Stimulated activated CD4-positive, alpha-beta T cell treated with anti-CD3 and anti-CD28 coated beads, TNF-alpha, amount 100 ng/mL, for 4 hours (primary cell): Measurements from ENCODE around the gene CILP2.
A peak's percentile ranks its signal among the peaks of the same experiment; 100 is the strongest.

Experiments used
- DNase-seq, 3 experiments: peaks; one replicate each; pipeline ENCODE4 v3.0.0-alpha.2; 2020; ENCODE audit warnings: low read depth in 3 of 3

Gene CILP2

DNA sequence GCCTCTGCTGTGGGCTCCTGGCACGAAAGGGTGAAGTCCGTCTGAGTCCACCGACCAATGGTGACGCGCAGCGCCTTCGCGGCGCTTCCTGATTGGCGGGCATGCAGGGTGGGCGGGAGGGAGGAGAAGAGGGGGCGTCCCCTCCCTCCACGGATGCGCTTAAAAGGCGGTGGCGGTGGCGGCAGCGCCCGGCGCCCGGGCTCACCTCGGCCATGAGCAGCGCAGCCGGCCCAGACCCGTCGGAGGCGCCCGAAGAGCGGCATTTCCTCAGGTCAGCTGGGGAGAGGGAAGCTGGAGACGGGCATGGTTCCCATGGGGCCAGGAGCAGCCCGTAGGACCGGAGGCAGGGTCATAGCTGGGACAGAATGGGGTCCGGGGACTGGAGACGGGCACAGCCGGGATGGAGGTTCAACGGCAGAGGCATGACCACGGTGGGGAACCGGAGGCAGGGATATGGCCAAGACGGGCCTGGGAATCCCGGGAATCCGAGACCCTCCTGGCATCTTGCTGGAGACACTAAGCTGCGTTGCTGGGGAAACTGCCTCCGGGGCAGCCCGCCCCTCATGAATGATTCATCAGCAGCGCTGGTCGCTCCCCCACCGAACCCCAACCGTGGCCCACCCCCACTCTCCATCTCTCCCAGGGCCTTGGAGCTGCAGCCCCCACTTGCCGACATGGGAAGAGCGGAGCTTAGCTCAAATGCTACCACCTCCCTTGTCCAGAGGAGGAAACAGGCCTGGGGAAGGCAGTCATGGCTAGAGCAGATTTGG lies 9.2 kb upstream of the CILP2 start, which contains the start of gene YJEFN3:
Gene YJEFN3 (plus strand): TSS at position 191 of the 770 bp plus-strand sequence. CDS start 22 bp downstream, at position 213.
- DNase-seq = no peak

DNA sequence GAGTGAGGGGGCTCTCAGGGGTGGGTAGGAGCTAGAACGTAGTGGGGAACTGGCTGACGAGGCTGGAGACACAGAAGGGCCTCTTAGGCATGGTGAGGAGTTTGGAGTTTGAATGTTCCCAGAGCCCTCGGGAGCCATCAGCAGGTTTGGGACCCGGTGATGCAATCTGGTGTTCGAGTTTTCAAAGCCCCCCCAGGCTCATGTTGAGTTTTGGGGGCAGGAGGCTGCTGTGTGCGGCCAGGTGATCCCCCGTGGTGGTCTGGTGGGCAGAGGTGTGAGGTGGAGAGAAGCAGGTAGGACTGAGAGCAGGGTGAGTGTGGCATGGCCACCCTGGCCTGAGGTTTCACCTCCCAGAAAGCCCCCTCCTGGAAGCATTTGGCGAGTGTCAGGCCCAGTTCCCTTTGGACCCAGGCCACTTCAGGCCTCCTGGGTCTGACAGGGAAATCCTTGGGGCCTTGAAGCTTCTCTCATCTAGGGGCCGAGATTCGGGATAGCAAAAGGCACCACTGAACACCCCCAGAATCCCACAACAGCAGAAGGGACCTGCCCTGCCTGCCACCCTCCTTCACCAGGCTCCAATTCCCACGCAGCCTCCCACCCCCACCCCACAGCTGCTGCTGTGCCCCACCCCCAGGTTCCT lies 8.2 kb upstream of the CILP2 start:
- no peak for DNase-seq

DNA sequence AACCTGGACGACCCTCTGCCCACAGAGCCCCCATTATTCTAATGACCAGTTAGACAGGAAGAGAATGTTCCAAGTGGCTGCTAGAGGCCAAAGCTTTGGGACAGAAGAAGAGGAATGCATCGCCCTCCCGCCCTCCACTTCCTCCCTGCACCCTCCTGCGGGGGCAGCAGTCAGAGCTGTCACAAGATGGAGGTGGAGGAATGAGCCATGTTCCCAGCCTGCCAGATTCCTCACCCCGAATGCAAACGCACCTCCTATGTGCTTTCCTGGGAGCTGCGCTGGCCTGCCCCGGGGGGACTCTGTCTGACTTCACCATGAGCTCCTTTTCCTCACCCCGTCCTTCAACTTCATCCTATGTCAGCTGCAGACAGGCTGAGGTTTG lies 7.7 kb upstream of the CILP2 start:
- no peak for DNase-seq

DNA sequence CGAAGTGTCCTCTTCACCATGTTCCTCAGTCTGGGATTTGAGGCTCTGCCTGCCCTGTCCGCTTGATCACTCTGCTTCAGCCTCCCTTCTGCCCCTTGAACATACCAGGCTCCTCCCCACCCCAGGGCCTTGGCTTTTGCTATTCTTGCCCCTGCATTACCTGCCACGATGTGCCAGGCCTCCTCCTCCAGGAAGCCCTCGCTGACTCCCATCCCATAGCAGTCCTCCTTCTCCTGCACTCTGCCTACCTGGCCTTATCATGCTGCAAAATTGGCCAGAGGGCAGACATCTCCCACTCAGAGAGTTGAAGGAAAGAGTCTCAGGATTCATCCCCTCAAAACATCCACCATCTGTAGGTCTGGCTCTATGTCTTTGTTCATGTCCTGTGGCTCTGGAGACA lies 7.2 kb upstream of the CILP2 start:
- DNase-seq = no peak

DNA sequence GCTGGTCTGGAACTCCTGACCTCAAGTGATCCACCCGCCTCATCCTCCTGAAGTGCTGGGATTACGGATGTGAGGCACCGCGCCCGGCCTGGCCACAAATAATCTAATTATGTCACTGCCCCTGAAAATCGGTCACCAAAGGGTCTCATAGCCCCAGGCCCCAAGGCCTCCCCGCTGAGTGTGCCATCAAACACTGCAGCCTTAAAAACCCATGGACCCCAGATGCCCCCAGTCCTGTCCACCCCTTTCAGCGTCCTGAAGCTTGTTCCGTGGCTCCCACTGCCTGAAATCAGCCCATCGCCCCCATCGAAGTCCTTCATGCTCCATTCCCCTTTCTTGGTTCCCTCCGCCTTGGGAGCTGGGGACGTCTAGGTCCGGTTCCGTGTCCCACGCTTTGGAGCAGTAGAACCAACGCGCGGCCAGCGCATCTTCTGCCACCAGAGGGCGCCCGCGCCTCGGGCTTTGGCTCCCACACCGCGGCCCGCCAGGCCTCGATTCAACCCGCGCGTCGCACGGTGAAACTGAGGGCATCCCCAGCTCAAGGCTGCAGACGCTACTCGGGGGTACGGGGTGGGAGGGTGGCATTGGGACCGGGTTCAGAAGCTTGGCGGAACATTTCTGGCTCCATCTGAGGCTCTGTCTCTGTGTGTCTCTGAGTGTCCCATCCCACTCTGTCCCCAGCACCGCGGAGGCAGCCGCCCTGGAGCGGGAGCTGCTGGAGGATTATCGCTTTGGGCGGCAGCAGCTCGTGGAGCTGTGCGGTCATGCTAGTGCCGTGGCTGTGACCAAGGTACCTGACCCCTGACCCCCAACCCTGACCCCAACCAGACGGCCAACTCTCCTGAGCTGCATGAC lies 5.9 kb upstream of the CILP2 start:
- DNase-seq = peak; percentile 73 to 90 (median 77)

DNA sequence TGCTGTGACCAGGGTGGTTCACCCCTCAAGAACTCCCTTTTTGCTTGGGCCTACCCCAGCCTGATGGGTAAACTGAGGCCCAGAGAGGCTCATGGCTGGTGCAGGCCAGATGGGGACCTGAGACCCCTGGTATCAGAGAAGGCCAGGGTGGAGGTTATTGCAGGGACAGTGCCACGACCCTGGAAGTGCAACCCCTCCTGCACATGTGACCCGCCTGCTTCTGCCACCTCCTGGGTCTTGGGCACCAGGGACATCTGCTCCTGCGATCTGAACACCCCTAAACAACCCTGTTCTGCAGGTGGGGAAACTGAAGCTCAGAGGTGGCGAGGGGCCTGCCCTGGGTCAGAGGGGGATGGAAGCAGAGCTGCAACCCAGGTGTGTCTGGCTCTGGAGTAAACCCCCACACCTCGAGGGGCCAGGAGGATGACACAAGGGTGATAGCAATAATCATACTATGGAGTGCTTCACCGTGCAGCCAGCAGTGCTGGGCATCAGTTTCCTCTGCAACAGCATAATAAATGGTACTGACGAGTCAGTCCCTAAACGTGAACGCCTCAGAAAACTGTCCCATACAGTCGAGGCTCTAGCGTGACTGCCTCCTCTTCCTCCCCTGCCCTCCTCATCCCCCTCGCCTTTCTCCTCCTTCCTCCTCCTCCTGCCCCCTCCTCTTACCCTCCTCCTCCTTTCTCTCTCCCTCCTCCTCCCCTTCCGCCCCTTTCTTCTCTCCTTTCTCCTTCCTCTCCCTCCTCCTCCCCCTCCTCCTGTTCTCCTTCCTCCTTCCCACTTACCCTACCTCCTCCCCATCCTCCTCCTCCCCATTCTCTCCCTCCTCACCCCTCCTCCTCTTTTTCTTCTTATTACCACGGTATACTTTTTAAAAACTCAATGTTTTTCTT lies 5.0 kb upstream of the CILP2 start:
- no peak for DNase-seq

DNA sequence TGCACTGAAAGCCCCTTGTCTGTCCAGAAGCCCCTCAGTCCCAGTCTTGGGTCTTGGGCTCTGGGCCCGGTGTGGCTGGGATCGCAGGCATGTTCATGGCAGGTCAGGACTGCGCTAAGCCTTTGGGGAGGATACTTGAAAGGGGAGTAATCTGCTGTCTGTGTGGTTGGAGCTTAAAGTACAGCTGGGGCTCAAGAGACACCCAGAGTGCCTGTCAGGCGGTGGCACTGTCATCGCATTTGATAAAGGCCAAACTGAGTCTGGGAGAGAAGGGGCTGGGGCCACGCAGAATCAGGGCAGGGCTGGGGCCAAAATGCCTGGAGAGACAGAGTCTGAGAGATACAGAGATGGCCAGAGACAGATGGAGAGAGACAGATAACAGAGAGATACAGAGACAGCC lies 4.2 kb upstream of the CILP2 start:
- DNase-seq = no peak

DNA sequence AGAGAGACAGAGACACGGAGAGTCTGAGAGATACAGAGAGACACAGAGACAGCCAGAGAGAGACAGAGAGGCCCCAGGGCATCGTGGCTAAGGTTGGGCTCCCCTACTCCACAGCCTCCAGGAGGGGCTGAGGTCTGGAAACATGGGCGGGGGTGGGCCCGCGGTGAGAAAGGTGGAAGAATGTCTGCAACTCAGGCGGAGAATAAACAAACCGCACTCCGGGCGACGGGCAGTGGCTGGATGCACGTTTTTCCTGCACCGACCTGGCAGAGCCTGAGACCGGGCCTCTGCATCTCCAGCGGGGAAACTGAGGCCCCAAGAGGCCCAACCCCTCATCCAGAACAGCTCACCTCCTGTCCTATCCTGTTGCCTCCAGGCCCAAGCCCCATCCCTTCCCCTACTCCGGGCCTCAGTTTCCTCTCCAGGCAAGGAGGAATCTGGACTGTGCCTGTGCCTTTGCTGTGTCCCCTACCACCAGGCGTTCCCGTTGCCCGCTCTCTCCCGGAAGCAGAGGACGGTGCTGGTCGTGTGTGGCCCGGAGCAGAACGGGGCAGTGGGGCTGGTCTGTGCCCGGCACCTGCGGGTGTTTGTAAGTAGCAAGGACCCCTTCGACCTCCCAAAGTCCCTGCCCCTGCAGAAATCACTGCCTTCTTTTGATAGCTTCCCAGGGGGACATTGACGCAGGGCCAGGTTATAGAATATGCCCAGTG lies 3.4 kb upstream of the CILP2 start:
- no peak for DNase-seq

DNA sequence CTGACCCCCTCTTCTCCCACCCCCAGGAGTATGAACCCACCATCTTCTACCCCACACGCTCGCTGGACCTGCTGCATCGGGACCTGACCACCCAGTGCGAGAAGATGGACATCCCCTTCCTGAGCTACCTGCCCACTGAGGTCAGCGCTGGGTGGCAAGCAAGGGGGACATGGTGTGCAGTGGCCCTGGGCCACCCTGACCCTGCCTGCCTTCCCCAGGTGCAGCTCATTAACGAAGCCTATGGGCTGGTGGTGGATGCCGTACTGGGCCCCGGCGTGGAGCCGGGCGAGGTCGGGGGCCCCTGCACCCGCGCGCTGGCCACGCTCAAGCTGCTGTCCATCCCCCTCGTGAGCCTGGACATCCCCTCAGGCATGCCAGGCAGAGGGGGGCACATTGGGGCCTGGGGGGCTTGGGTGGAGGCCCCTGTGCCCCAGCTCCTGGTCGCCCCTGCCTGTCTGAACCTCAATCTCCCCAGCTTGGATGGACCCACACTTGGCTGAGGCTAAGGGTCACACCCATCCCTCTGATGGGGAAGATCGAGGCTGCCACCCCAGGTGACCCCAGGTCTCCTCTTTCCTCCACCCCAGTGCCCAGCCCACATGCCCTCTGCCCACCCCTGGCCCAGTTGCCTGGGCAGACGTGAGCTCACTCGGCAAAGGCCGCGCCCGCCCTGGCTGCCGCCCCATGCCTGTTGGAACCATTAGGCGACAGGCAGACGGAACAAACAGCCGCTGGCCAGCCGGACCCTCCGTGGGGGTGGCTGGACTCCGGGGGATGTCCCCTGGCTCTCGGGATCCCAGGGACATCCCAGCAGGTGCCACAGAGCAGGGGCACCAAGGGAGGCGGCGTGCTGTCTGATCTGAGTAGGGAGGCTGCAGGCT lies 2.5 kb upstream of the CILP2 start:
- DNase-seq = no peak

DNA sequence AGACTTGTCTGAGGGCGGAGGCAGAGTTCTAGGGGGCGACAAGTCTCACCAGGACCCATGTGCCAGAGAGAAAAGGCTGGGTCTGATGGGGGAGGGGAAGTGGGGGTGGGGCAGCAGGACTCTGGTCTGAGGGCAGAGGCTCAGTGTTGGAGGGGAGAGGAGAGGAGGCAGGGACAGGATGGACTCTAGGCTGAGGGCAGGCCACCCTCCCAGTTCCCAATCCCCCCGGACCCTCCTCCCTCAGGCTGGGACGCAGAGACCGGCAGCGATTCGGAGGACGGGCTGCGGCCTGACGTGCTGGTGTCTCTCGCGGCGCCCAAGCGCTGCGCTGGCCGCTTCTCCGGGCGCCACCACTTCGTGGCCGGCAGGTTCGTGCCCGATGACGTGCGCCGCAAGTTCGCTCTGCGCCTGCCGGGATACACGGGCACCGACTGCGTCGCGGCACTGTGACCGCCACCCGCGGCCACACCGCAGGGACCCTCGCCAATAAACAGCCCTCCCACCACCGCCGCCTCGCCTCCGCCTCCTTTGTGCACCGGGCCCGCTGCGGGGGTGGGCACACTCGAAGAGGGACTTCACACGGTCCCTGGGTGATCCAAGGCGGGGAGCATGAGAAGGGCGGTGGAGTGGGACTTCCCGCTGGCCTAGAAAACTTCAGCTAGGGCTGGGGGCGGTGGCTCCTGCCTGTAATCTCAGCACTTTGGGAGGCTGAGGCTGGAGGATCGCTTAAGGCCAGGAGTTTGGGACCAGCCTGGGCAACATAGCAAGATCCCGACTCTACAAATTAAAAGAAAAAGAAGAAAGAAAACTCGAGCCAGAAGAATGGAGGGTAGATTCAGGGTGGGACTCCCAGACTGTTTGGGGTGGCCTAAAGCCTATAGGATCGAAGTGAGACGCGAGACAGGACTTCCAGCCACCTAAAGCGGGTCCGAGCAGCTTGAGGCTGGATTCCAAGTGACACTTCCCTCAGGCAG lies 703 bp upstream of the CILP2 start:
- DNase-seq = no peak

DNA sequence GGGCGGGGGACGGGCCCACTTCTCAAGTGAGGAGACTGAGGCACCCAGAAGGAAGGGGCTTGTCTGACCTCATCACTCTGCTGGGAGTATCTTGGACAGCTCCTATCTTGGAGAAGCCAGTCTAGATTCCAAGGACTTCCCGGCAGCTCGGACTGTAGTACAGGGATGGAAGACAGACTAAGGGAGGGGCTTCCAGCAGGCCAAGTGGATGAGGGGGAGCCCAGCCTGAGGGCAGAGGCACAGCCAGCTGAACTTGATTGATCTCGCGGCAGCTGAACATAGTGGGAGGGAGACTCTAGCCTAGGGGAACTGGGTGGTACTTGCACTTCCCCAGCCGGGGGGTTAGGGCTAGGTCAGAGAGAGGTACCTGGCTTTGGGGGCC lies 711 bp downstream of the CILP2 start:
- no peak for DNase-seq

DNA sequence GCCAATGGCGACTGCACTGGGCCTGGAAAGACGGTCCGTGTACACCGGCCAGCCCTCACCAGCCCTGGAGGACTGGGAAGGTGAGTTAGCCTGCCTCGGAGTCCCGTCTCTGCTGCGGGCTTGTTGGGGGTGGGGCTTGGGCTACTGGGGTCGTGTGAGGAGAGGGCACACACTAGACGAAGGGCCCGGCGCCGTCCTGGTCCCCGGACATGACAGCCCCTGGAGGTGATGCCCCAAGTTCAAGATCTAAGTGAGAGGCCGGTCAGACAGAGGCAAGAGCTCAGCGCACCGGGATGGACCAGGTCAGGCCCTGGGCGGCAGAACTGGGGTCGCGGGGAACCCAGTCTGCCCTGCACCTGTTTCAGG lies 1.6 kb downstream of the CILP2 start:
- DNase-seq = no peak

DNA sequence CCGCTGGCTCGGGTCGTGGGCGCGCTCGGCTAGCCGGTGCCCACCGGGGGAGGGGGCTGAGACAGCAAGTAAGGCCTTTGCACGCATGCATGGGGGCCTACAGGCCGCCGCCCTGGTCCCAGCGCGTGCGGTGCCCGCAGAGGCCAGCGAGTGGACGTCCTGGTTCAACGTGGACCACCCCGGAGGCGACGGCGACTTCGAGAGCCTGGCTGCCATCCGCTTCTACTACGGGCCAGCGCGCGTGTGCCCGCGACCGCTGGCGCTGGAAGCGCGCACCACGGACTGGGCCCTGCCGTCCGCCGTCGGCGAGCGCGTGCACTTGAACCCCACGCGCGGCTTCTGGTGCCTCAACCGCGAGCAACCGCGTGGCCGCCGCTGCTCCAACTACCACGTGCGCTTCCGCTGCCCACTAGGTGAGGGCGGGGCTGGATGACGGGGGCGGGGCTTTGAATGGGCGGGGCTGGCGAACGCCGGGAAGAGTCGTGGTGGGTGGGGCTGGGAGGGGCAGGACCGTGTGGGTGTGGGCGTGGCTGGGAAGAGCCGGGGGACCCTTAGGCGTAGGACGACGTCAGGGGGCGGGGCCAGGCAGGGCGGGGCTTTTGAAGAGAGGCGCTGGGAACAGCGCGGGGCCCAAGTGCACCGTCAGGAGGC lies 2.1 kb downstream of the CILP2 start:
- peak; percentile 43 to 68 (median 54) for DNase-seq

DNA sequence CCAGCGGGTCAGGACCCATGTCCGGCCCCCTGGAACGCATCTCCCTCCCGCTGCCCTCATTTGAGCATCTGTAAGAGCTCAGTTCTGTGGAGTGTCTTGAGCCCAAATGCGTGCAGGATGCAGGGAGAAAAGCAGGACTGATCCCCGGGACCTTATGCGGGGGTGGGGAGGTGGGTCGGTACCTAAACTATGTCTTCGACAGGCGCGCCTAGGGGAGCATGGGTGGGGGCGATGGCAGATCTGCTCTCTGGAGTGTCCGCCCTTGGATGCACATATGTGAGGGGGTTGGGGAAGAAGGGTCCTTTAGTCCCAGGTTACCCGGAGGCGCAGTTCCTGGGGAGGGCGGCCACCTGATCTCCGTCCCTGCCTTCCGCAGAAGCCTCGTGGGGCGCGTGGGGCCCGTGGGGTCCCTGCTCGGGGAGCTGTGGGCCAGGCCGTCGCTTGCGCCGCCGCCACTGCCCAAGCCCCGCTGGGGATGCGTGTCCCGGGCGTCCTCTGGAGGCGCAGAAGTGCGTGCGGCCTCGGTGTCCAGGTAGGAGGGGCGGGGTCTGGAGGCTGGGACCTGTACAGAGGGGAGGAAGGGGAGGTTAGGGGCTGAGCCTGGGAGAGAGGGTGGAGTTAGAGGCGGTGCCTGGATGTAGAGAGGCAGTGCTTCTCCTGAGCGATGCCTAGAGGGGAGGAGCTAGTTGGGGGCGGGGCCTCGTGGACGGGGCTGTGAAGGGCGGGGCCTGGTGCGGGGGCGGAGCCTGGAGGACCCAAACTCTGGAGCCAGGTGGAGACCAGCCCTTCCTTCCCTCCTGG lies 2.9 kb downstream of the CILP2 start:
- peak; percentile 55 to 61 (median 59) for DNase-seq

DNA sequence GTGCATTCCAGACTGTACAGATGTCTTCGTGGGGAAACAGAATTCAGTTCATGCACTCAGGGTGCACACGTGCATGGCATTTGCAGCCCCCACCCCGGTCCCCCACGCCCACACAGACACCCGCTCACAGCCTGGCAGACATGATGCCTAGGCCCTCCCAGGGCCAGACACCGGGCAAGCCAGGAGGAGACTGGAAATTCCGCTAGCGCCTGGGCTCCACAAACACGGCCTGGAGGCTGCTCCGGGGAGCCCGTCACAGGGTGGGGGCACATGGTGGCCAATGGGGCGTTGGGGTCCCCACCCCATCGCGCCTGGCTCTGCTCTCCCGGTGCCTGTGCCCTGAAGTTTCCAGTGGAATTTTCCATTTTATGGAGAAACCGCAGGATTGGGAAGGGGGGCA lies 3.6 kb downstream of the CILP2 start:
- DNase-seq = no peak

DNA sequence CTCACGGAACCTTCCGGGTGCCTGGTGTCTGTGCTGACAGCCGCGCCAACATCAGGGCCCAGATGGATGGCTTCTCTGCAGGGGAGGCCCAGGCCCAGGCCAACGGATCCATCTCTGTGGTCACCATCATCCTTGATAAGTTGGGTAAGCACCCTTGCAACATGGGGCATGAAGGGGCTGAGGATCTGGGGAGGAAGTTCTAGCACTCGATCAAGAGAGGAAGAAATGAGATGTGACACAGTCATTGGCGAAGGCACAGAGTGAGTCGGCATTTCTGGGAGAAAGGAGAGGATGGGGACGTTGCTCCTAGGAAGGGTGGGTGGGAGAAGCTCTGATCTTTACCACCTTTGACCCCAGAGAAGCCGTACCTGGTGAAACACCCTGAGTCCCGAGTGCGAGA lies 4.4 kb downstream of the CILP2 start:
- no peak for DNase-seq

DNA sequence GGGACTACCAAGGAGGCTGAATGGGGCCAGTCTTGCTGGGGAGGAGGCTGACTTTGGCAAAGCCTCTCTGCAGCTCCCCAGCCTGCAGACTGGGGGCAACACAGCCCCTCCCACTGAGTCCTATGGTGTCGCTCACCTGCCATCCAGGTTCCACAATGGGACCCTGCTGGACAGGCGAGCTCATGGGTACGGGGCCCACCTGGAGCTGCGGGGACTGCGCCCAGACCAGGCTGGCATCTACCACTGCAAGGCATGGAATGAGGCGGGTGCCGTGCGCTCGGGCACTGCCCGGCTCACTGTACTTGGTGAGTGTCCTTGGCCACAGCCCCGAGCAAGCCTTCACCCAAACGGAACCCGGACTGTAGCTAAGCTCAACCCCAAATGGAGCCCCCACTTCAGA lies 5.0 kb downstream of the CILP2 start:
- DNase-seq = no peak
